Liver (tissue), 9 donors: ENCODE results near the gene IRF3. TPM values are rescaled to one million over a fixed set of nuclear protein-coding genes. Genes with fewer than 3 reads are reported as not detected.

Experiments
- DNase-seq: peaks from one replicate; pipeline ENCODE4 v3.0.0-alpha.2; 2017; ENCODE audit warnings: low spot score
- H3K27ac ChIP-seq, 2 donors: one replicate each; pipeline ENCODE4 v1.7.0; 2013; ENCODE audit warnings: inconsistent platforms in 2 of 2, low read length in 2 of 2, control low read depth in 1 of 2, low read depth in 1 of 2, mild to moderate bottlenecking in 1 of 2
- H3K27me3 ChIP-seq, 4 donors: one replicate each; pipeline versions ENCODE4 v1.6.1 to v1.7.0; 2013; ENCODE audit warnings: low read length in 3 of 4, inconsistent platforms in 1 of 4, mild to moderate bottlenecking in 1 of 4, moderate library complexity in 1 of 4; ENCODE audit not compliant: control insufficient read depth in 4 of 4, insufficient read depth in 4 of 4
- H3K36me3 ChIP-seq, 4 donors: one replicate each; pipeline versions ENCODE4 v1.6.1 to v1.7.0; 2013; ENCODE audit warnings: low read length in 3 of 4, mild to moderate bottlenecking in 3 of 4, low read depth in 1 of 4, moderate library complexity in 1 of 4; ENCODE audit not compliant: control insufficient read depth in 4 of 4, insufficient read depth in 3 of 4
- H3K4me1 ChIP-seq, 4 donors: one replicate each; pipeline versions ENCODE4 v1.6.1 to v1.7.0; 2013; ENCODE audit warnings: low read length in 3 of 4, mild to moderate bottlenecking in 3 of 4, moderate library complexity in 1 of 4; ENCODE audit not compliant: control insufficient read depth in 4 of 4, insufficient read depth in 4 of 4
- H3K4me3 ChIP-seq, 3 donors: one replicate each; pipeline versions ENCODE4 v1.6.1 to v1.7.0; 2013; ENCODE audit warnings: low read length in 3 of 3, control low read depth in 1 of 3, low read depth in 1 of 3, mild to moderate bottlenecking in 1 of 3
- H3K9ac ChIP-seq, 2 donors: one replicate each; pipeline ENCODE4 v1.7.0; 2013; ENCODE audit warnings: low read length in 2 of 2, mild to moderate bottlenecking in 2 of 2, moderate library complexity in 2 of 2, control low read depth in 1 of 2, low read depth in 1 of 2
- H3K9me3 ChIP-seq, 4 donors: one replicate each; pipeline versions ENCODE4 v1.6.1 to v1.7.0; 2013; ENCODE audit warnings: low read length in 3 of 4; ENCODE audit not compliant: control insufficient read depth in 4 of 4
- CTCF ChIP-seq: fragments of 150-350 bp; IDR thresholded peaks from 2 replicates; pipeline ENCODE4 v1.5.1; 2017; ENCODE audit warnings: improper control_type of control experiment, low read depth, low read length; ENCODE audit not compliant: missing input control
- EGR1 ChIP-seq, 2 donors: IDR thresholded peaks; 2 replicates each; pipeline ENCODE4 v1.6.1; 2016 to 2018; ENCODE audit warnings: antibody characterized with exemption in 2 of 2, low read depth in 2 of 2
- FOXA1 ChIP-seq: IDR thresholded peaks from 2 replicates; pipeline ENCODE4 v1.6.1; 2016; ENCODE audit warnings: antibody characterized with exemption
- FOXA2 ChIP-seq: IDR thresholded peaks from 2 replicates; pipeline ENCODE4 v1.6.1; 2016; ENCODE audit warnings: antibody characterized with exemption
- GABPA ChIP-seq, 2 donors: IDR thresholded peaks in 1 of 2; conservative IDR thresholded peaks in 1 of 2; 2 replicates each; pipeline ENCODE4 v1.6.1; 2016; ENCODE audit warnings: antibody characterized with exemption in 2 of 2, mild to moderate bottlenecking in 1 of 2, moderate library complexity in 1 of 2
- HNF4A ChIP-seq, 2 donors: conservative IDR thresholded peaks; 2 replicates each; pipeline ENCODE4 v1.6.1; 2016; ENCODE audit warnings: antibody characterized with exemption in 2 of 2, mild to moderate bottlenecking in 2 of 2
- HNF4G ChIP-seq: IDR thresholded peaks from 2 replicates; pipeline ENCODE4 v1.6.1; 2016; ENCODE audit warnings: antibody characterized with exemption
- JUND ChIP-seq, 2 donors: IDR thresholded peaks; 2 replicates each; pipeline ENCODE4 v1.6.1; 2016; ENCODE audit warnings: antibody characterized with exemption in 2 of 2
- MAX ChIP-seq: IDR thresholded peaks from 2 replicates; pipeline ENCODE4 v1.6.1; 2016; ENCODE audit warnings: antibody characterized with exemption
- NR2F2 ChIP-seq: IDR thresholded peaks from 2 replicates; pipeline ENCODE4 v1.6.1; 2016; ENCODE audit warnings: antibody characterized with exemption
- RAD21 ChIP-seq, 2 donors: IDR thresholded peaks; 2 replicates each; pipeline ENCODE4 v1.6.1; 2016; ENCODE audit warnings: antibody characterized with exemption in 2 of 2, mild to moderate bottlenecking in 2 of 2
- RXRA ChIP-seq, 2 donors: IDR thresholded peaks; 2 replicates each; pipeline ENCODE4 v1.6.1; 2017 to 2018; ENCODE audit warnings: antibody characterized with exemption in 2 of 2, mild to moderate bottlenecking in 1 of 2
- SP1 ChIP-seq: IDR thresholded peaks from 2 replicates; pipeline ENCODE4 v1.6.1; 2018; ENCODE audit warnings: antibody characterized with exemption, mild to moderate bottlenecking
- TAF1 ChIP-seq: conservative IDR thresholded peaks from 2 replicates; pipeline ENCODE4 v1.6.1; 2016; ENCODE audit warnings: antibody characterized with exemption, mild to moderate bottlenecking
- YY1 ChIP-seq: IDR thresholded peaks from 2 replicates; pipeline ENCODE4 v1.6.1; 2016; ENCODE audit warnings: antibody characterized with exemption, mild to moderate bottlenecking
- ZBTB33 ChIP-seq: IDR thresholded peaks from 2 replicates; pipeline ENCODE4 v1.6.1; 2016; ENCODE audit warnings: antibody characterized with exemption
- WGBS: extraction: QIAGEN DNeasy Blood & Tissue Kit; methylation state at CpG from one replicate; pipeline ENCODE4 v1.1.7; 2013; 5-methylcytosine and 5-hydroxymethylcytosine counted together
- polyA plus RNA-seq, 2 donors: library from polyadenylated mRNA; stranded (reverse) in 1 of 2; unstranded in 1 of 2; fragments of 200-250 nt in 1 of 2; fragments of >200 nt in 1 of 2; fragmentation: Nextera tagmentation in 1 of 2; extraction: Ambion mirVana in 1 of 2; gene quantifications; one replicate each; pipeline versions ENCODE4 v1.2.1 to v1.2.3, GENCODE V29; 2013 to 2015
- total RNA-seq, 2 donors: library from RNA; depleted of rRNA; stranded (reverse); fragments of >200 nt; gene quantifications; one replicate each; pipeline ENCODE4 v1.2.3, GENCODE V29; 2014
- TF ChIP-seq, protein P1 (sequence below): IDR thresholded peaks from 2 replicates; pipeline ENCODE4 v1.6.1; 2016; ENCODE audit warnings: antibody characterized with exemption
- TF ChIP-seq, protein P2 (sequence below): IDR thresholded peaks from 2 replicates; pipeline ENCODE4 v1.6.1; 2016; ENCODE audit warnings: antibody characterized with exemption, mild to moderate bottlenecking
- donor health status: healthy.
- donor health status: healthy.
- donor health status: healthy.
- donor health status: healthy.
- donor health status: healthy.

IRF3 gene
- total and polyA plus RNA-seq, 4 donors, result 18.2 to 33.6 (median 28.1) TPM

DNA sequence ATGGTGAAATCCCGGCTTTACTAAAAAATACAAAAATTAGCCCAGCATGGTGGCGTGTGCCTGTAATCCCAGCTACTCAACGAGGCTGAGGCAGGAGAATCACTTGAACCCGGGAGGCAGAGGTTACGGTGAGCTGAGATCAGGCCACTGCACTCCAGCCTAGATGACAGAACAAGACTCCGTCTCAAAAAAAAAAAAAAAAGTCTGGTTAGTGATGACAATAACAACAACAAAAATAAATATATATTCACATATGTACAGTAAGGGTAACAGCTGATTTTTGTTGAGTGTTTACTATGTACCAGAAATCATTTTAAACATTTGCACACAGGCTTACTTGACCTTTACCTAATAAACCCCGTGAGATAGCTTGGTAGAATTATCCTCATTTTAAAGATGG is 48.7 kb downstream of the IRF3 start:
- Histone ChIP-seq H3K36me3 (peaks cover 7 to 42% (median 14%) of the 10 kb centered on the region in 4 donors), H3K4me3 (no peak overlapping the region), H3K27me3 (no peaks in the 10 kb centered on the region), H3K27ac (no peak overlapping the region), H3K9me3 (no peaks in the 10 kb centered on the region), H3K9ac (no peak overlapping the region), H3K4me1 (no peaks in the 10 kb centered on the region)
- WGBS, result 94% methylated on average over 7 of the region's 7 CpGs
- TF ChIP-seq HNF4A (conservative IDR thresholded peaks at IDR 0.05) (no peak), JUND (IDR thresholded peaks at IDR 0.05) (no peak), GABPA (IDR thresholded peaks at IDR 0.05 in 1 of 2, conservative IDR thresholded peaks at IDR 0.05 in 1 of 2) (no peak), FOXA1 (no peak), NR2F2 (no peak), CTCF (no peak), RAD21 (IDR thresholded peaks at IDR 0.05) (no peak), TAF1 (no peak), ZBTB33 (no peak), MAX (no peak), RXRA (IDR thresholded peaks at IDR 0.05) (no peak), SP1 (no peak), EGR1 (IDR thresholded peaks at IDR 0.05; ENCODE audit: low read depth in 2 of 2) (no peak), FOXA2 (no peak), YY1 (no peak), HNF4G (no peak)
- TF ChIP-seq, protein P1, sequence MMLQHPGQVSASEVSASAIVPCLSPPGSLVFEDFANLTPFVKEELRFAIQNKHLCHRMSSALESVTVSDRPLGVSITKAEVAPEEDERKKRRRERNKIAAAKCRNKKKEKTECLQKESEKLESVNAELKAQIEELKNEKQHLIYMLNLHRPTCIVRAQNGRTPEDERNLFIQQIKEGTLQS, result no peak
- TF ChIP-seq, protein P2, sequence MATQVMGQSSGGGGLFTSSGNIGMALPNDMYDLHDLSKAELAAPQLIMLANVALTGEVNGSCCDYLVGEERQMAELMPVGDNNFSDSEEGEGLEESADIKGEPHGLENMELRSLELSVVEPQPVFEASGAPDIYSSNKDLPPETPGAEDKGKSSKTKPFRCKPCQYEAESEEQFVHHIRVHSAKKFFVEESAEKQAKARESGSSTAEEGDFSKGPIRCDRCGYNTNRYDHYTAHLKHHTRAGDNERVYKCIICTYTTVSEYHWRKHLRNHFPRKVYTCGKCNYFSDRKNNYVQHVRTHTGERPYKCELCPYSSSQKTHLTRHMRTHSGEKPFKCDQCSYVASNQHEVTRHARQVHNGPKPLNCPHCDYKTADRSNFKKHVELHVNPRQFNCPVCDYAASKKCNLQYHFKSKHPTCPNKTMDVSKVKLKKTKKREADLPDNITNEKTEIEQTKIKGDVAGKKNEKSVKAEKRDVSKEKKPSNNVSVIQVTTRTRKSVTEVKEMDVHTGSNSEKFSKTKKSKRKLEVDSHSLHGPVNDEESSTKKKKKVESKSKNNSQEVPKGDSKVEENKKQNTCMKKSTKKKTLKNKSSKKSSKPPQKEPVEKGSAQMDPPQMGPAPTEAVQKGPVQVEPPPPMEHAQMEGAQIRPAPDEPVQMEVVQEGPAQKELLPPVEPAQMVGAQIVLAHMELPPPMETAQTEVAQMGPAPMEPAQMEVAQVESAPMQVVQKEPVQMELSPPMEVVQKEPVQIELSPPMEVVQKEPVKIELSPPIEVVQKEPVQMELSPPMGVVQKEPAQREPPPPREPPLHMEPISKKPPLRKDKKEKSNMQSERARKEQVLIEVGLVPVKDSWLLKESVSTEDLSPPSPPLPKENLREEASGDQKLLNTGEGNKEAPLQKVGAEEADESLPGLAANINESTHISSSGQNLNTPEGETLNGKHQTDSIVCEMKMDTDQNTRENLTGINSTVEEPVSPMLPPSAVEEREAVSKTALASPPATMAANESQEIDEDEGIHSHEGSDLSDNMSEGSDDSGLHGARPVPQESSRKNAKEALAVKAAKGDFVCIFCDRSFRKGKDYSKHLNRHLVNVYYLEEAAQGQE, result no peak
- no peak for DNase-seq
